AG10803 (cell line): ENCODE data around the gene SNAI3.

Experiments used
- DNase-seq: peaks from one replicate; pipeline ENCODE4 v3.0.0; 2010; ENCODE audit warnings: low read depth
- H3K4me3 ChIP-seq: 2 replicates; pipeline ENCODE4 v1.5.1; 2011; ENCODE audit warnings: mild to moderate bottlenecking, low read length, control low read depth
- CTCF ChIP-seq: conservative IDR thresholded peaks from 2 replicates; pipeline ENCODE4 v1.5.1; 2011; ENCODE audit warnings: mild to moderate bottlenecking, low read length, control low read depth, inconsistent platforms

The SNAI3 gene

GRCh38 chr16:88732172-88732960 is 46.1 kb upstream of the SNAI3 start:
- no peak overlapping the region for H3K4me3 ChIP-seq
- no peak for DNase-seq
- TF ChIP-seq CTCF: no peak

DNA sequence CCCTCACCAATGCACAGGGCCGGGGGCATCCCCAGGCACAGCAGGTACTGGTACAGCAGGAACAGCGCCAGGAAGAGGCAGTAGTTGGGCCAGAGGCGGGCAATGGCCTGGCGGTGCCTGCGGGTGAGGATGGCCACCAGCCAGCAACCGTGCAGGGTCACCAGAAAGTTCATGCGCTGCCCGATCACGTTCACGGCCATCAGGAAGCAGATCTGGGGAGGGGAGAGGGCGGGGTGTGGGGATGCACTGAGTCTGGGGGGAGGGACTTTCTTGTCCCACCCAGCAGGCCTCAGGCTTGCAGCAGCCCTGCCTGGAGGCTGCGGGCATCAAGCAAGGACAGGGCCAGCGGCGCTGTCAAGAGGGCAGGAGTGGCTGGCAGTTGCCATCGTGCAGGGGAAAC is 45.4 kb upstream of the SNAI3 start:
- DNase-seq: no peak
- no peak overlapping the region for H3K4me3 ChIP-seq
- no peak for TF ChIP-seq CTCF

DNA sequence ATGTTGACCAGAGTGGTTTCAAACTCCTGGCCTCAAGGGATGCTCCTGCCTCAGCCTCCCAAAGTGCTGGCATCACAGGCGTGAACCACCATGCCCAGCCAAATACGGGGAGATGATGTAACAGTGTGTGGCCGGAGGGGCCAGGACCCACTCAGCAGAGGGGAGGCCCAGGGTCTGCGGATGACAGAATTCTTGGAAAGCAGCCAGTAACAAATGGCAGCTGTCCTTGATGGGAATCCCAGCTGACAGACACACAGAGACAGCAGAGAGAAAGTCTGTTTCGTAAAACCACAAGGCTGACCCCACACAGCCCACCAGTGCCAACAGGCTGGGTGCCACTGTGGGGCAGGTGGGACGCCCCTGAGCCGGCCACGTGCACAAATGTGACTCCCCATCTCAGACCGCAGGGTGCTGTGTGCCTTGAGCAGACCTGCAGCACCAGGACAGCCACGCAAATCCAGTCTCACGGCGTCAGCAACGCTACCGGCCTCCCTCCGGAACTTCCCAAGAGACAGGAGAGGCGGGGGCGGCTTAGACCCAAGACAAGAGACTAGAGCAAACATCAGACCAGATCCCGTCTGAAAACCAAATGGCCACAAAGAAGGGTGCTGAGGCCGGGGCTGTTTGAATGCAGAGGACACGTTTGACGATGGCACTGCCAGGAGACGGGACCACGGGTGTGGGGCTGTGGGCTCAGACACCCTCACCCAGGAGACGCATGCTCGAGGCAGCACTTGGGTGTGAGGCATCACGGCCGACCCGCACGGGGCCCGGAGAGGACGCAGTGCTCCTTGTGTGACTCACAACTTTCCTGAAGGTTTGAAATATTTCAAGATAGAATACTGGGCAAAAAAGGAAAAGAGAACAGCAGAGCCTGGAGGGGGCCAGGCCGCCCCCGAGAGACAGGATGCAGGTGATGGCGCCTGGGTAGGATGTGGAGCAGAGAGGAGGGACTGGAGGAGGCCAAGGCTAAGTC is 44.6 kb upstream of the SNAI3 start:
- no peak for DNase-seq
- no peak overlapping the region for H3K4me3 ChIP-seq
- TF ChIP-seq CTCF: no peak

DNA sequence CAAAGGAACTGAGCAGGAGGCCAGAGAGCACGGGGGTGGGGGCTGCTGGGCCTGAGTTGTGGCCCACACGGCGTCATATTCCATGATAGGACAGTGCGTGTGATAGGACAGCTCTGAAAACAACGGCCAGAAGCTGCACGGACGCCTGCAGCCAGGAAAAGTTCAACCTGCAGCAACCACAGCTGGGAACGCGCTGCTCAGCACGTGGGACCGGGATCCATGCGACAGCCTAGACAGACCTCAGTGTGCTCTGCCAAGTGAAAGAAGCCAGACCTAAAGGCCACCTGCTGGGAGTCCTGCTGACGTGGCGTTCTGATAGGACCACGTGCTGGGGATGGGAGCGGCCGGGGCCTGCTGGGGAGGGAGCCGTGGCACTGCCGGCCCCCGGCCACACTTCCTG is 41.6 kb upstream of the SNAI3 start:
- no peak overlapping the region for H3K4me3 ChIP-seq
- TF ChIP-seq CTCF: no peak
- DNase-seq: no peak

- TF ChIP-seq CTCF: no peak
- no peak overlapping the region for H3K4me3 ChIP-seq
- no peak for DNase-seq
Measured at GRCh38 chr16:88726981-88727380, 40.7 kb upstream of the SNAI3 start.

DNA sequence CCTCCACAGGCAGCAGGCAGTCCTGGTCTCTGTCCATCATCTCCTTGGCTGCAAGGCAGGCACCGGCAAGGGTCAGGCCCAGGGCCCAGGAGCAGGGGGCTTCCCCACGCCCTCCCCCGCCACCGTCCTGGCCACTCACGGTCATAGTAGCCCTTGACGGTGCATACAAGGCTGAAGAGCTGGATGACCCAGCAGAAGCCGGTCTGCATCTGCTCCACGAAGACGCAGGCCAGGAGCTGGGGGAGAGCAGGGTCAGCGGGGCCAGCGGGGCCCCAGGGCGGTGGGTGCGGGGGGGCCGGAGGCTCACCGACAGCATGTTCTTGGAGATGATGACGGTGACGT is 40.1 kb upstream of the SNAI3 start:
- TF ChIP-seq CTCF: no peak
- no peak overlapping the region for H3K4me3 ChIP-seq
- DNase-seq: no peak
